ENCODE results near the gene TNFAIP8L2.

The TNFAIP8L2 gene

DNA sequence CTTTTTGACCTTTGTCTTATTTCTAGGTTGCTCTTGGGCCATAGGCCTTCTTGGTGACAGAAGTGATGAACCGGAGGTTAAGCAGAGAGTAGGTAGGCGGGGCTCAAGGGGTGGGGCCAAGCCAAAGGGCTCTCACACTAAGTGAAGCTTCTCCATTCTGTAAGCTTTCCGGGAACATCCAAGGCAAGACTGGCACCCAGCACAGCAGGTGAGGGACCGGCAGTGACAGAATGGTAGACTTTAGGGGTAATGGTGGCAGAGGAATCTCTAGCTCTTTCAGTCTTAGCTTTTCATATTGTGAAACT is at the start of gene TNFAIP8L2:
TNFAIP8L2 (plus strand) TSS at position 135 of the 305 bp plus-strand sequence. CDS start 2,049 bp downstream, outside the sequence.
- DNase-seq (ENCODE audit: low read depth): peak; percentile 71

DNA sequence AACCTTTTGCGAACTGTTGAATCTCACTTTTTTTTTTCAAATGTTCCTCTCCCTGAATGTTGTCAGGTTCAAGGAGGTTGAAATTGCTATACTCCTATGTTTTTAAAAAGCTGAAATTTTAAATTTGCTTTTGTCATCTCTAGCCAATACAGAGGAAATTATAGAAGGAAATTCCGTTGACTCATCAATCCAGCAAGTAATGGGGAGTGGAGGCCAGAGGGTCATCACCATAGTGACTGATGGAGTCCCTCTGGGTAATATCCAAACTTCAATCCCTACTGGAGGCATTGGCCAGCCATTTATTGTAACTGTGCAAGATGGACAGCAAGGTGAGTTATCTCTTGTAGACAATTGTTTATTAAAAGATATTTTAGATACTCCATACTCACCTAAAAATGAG is 49.6 kb upstream of the TNFAIP8L2 start:
- no peak for DNase-seq (ENCODE audit: low read depth)

DNA sequence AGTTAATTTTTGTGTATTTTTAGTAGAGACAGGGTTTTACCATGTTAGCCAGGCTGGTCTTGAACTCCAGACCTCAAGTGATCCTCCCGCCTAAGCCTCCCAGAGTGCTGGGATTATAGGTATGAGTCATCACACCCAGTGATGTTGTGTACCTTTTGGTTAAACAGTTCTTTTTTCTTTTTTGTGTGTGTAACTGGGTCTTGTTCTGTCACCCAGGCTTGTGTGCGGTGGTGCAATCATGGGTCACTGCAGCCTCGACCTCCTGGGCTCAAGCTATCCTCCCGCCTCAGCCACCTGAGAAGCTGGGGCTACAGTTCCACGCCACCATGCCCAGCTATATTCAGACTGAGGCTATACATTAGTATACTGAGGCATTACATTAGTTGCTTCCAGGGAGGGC is 48.1 kb upstream of the TNFAIP8L2 start:
- DNase-seq (ENCODE audit: low read depth): no peak

DNA sequence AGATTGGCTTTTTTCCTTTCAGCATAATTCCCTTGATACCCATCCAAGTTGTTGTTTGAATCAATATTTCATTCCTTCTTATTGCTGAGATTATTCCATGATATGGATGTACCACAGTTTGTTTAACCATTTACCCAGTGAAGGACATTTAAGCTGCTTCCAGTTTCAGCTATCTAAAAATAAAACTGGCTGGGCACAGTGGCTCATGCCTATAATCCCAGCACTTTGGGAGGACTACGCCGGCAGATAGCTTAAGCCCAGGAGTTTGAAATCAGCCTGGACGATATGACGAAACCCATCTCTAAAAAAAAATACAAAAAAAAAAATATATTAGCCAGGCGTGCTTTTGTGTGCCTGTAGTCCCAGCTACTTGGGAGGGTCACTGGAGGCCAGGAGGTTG is 42.6 kb upstream of the TNFAIP8L2 start:
- no peak for DNase-seq (ENCODE audit: low read depth)

DNA sequence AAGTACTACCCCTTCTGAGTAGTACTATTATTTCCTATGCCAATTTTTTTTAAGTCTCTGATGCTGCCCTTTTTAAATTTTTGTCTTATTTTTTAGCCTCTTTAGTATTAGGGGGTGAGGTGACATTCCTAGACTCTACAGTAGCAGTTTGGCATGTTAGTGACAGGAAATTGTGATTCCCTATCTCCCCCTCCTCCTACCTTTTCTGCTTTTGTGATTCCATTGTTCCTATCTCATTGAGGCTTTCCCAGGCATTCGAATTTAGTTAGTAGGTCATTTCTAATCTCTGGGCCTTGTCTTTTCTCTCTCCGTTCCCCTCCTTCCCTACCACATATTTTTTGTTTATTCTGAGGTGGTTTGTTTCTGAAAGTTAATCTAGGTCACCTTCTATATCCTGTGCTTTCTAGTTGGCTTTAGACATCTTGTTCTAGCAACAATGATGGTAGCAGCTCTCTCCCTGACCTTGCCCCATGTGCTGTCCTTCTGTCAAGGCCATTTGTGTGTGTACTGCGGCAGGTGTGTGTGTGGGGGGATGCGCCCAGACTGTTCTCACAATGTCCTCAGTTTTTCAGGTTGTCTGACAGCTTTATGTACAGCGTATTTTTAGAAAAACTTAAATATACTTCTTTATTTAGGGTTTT is 31.6 kb upstream of the TNFAIP8L2 start:
- DNase-seq (ENCODE audit: low read depth): no peak

DNA sequence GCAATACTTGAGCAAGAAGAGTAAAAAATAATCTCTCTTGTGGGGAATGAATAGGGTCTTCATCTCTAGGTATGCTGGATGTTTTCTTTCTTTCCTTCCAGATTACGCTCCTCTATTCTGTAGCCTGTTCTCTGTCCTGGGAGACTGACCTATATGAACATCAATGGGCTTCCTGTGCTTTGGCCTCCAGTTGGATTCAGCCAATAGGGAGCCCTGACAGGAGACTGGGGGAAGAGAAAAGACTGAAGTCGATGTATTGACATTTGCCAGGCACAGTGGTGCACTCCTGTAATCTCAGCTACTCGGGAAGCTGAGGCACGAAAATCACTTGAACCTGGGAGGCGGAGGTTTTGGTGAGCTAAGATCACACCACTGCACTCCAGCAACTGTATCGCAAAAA is 27.6 kb upstream of the TNFAIP8L2 start:
- no peak for DNase-seq (ENCODE audit: low read depth)

DNA sequence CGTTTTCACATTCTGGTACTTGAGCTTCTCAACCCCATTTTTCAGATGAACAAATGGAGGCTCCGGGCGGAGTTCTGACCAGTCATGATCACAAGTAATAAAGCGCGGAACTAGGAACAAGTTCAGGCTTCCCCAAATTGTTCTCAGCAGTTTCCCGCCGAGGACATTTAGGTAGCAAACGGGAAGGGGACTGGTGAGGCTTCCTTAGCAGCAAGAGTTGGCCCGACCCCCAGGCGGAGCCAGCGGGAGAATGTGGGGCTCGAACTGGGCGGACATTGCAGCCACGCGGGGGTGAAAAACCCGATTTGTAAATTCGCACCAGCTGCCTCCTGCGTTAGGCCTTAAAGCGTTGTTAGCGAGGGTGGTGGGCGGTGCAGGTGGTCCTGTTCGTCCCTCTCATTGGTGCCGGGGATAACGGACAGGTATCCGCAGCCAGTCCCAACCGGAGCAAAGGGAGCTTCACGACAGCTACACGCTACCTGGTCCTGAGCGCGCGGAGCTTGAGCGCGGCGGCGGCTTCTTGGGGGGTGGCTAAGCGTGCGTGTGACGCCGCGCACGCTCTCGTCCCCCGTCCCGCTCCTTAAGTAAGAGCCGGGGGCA is 25.4 kb upstream of the TNFAIP8L2 start:
- DNase-seq (ENCODE audit: low read depth): peak; percentile 78

DNA sequence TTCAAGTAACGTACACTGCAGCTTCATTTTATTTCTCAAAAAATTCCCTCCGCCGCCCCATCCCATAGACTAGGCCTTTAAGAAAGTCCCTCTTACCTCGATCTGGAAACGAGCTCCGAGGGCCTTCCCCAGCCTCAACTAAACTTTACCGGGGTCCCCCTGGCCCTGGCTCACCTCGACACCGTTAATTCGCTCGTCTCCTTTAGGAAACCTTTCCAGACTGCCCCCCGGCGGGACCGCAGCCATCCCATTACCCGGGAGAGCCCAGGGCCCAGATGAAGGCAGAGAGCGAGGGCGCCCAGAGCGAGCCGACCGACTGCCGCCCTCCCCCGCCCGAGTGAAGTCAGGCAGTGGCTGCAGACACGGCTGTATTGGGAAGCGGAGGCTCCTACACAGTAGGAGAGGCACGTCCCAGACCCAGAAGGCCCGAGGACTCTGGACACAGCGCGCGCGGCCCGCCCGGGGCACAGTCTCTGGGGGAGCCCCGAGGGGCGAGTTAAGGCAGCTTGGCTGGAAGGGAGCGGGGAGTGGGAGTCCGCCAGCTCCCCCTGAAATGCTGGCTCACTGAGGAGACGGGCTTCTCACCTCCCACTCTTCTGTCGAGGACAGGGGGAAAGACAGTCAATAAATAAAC is 24.6 kb upstream of the TNFAIP8L2 start:
- no peak for DNase-seq (ENCODE audit: low read depth)

DNA sequence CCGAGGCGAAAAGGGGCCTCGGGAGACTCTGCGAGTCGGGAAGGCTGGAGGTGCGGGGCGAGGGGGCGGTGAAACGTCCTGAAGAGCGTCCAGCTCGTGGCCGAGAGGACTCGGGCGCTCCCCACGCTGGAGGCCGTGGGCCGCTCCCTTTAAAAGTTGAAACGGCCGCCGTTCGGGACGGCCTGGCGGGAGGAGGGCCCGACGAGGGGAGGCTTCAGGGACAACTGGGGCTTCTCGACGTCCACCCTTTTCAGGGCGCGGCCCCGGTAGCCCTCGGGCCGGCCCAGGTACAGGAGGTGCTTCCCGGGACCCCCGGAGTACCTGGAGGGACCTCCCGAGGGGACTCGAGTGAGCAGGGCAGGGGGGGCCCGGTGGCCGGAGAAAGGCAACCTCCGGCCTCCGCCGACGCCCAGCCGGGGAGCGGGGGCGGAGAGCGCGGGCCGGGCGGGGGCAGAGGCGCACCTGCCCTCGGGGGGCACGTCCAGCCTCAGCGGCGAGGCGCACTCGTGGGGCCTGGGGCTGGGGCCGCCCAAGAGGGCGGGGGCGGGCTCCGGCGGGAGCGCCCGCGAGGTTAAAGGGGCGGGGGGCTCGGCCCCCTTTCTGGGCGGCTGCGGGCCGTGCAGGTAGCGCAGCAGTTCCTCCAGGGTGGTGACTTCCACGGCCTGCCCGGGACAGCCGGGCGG is 24.0 kb upstream of the TNFAIP8L2 start:
- DNase-seq (ENCODE audit: low read depth): no peak

DNA sequence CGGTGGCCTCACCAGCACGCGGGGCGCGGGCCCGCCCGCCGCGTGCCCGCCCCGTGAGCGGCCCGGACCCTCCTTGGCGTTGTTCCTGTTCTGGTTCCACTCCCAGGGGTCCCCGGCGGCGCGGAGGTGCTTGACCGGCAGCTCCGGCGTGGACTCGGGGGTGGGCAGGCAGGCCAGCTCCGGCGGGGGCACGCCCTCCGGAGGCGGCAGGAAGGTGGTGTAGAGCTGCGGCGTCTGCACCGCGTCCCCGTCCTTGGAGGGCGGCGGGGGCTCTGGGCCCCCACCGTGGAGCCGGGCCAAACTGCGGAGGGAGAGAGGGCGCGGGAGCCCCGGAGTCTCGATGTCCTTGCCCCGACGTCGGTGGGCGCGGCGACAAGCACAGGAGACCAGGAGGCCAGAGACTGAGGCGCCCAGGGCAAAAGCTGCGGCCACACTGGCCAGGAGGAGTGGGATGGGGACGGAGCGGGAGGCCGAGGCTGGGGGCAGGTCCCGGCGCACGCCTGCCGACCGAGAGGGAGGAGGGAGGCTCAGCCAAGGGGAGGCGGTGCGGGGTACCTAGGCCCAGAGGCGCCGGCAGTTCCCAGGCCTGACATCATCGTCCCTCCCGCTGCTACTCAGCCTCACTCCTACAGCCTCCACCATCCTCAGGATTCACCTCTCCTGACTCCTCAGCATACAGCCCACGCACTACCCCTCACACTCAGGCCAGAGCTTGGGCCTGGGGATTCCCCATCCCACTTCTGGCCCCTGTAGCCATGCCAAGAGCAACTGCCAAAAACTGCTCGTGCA is 23.2 kb upstream of the TNFAIP8L2 start:
- no peak for DNase-seq (ENCODE audit: low read depth)

DNA sequence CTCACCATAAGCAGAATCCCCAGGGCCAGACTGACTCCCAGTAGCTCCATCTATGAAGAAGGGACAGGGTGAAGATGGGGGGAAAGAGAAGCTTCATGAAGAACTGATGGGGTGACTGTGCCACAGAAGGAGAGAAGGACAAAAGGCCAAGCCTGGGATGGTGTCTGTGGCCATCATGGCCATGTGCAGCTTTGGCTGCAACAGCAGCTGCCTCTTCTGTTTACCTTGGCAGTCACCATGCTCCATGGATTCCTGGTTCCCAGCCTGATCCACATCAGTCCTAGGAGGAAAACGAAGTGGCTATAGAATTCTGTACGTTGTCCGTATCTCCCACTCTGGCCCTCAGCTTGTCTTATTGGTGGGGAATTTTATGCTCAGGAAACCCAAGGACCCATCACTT is 22.1 kb upstream of the TNFAIP8L2 start:
- no peak for DNase-seq (ENCODE audit: low read depth)

DNA sequence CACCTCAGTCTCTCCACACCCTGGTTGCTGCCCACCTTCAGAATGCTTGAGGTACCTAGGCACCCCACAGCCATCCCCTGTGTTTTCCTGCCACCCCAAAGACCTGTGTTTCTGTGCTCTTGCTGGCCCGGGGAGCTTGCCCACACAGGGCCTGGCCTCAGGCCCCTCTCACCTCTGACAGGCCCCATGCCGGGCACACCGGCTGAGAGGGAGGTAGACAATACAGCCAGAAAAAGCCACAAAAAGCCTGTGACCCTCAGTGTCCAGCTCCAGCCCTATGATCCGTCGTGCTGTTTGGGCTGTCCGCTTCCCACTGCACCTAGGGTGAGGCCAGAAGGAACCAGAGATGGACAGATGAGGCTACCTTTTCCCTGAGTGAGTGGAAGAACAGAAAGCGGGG is 21.5 kb upstream of the TNFAIP8L2 start:
- no peak for DNase-seq (ENCODE audit: low read depth)

DNA sequence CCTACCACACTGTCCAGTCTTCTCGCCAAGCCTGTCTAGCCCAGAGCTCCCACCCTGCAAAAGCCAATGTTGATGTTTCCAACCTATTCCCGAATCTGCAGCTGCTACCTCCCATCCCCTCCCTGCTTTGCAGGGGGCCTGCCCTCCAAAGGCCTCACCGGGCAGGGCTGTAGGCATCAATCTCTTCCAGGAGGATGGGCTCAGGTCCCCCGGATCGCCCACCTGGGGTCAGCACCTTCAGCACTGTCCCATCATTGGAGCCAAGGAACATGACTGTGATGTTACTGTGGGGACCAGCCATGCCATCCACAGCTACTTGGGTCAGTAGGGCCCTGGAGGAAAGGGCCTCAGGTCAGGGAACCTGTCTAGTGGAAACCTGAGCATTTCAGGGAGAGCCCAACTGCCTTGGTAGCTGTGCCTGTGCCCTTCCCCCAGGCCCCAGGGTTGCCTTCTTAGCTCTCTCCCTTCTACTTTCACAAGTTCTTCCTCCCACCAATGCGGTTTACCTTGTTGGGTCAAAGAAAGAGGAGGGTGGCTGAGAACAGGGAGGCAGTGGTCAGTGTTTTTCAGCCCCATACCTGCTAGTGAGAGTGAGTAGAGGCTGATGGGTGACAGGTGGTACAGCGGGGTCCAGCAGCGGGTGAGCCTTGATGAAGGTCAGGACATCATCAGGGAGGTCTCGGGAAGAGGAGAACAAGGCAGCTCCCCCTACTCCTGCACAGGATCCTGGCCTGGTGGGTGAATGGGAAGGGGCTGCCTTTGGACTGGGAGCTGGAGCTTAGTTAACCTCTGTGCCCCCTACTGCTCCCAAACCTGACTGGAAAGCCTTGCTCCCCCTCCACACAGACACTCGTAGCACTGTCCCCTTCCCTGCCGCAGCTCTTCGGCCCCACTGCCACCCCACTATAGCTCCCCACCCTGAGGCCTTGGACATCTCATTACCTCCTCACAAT is 20.7 kb upstream of the TNFAIP8L2 start:
- DNase-seq (ENCODE audit: low read depth): no peak

DNA sequence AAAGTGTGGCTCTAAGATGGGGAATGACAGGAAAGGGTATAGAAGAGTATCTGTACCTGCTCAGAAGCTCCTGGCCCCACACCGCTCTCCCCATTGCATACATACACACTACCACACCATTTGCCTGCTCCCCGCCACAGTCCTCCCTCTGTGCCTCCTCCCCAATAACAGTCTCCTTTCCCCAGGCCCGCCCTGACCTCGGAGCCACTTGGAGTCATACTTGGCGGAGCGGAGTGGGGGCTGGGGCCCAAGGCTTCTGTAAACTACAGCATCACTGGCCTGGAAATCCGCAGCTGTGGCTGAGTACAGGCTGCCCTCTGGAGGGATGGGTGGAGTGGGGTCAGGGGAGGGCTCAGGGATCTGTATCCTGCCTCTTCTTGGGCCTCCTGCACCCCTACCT is 18.7 kb upstream of the TNFAIP8L2 start:
- no peak for DNase-seq (ENCODE audit: low read depth)

DNA sequence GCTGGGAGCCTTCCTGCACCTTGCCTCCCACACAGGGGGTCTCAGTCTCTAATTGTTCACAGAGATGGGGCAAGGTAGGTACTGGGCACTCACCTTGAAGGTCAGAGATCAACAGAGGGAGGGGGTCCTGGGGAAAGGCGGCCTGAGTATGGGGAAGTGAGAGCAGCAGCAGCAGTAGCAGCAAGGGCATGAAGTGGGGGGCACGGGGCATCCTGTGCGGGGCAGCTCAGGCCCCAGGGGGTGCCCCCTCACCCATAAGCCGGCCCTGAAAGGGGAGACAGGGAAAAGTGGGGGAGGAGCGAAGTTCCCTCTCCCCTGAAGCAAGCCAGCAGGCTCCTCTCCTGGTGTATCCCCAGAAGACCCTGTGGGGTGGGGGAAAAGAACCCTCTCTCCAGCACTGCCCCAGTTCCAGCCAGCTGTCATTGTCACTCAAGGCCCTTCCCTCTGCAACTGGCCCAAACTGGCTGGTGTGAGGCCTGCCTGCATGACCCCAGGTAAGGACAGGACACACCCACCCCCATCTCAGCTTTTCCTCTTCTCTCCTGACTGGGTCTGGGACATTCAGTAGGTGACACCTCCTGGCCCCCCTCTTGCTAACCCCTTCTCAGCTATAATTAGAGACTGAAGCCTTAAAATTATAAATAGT is 13.9 kb upstream of the TNFAIP8L2 start:
- DNase-seq (ENCODE audit: low read depth): no peak

DNA sequence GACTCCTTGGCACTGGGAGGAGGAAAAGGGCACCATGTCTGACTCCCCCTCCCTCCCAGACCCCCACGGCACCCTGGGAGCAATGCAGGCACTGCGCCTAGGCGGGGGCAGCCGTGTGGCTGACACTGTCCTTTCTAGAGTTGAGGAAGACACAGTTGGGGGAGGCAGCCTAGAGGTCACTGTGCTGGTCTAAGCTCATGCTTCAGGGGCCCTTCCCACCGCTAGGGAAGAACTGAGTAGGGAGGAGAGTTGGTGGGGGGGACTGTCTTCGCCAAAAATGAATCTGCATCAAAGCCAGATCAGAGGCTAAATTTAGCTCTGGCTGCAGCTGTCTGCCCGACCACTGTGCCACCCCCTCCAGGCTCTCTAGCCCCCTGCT is 13.4 kb upstream of the TNFAIP8L2 start:
- no peak for DNase-seq (ENCODE audit: low read depth)

DNA sequence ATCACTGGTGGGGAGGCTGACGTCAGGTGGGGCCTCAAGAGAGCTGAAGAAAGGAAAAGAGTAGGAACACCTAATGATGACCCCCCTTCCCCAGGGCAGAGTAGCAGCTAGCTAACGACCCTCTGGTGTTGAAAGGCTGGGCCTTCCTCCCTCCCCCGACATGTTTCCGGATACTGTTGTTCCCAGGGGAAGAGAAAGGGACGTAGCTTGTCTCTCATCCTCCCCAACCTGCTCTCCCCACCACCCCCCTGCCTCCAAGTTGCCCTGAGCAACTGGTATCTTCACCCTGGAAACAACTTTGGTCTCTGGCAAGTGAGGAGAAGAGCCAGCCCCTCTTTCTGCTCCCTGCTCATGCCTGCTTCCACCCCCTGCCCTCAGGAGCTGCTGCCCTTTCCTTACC is 12.5 kb upstream of the TNFAIP8L2 start:
- no peak for DNase-seq (ENCODE audit: low read depth)

DNA sequence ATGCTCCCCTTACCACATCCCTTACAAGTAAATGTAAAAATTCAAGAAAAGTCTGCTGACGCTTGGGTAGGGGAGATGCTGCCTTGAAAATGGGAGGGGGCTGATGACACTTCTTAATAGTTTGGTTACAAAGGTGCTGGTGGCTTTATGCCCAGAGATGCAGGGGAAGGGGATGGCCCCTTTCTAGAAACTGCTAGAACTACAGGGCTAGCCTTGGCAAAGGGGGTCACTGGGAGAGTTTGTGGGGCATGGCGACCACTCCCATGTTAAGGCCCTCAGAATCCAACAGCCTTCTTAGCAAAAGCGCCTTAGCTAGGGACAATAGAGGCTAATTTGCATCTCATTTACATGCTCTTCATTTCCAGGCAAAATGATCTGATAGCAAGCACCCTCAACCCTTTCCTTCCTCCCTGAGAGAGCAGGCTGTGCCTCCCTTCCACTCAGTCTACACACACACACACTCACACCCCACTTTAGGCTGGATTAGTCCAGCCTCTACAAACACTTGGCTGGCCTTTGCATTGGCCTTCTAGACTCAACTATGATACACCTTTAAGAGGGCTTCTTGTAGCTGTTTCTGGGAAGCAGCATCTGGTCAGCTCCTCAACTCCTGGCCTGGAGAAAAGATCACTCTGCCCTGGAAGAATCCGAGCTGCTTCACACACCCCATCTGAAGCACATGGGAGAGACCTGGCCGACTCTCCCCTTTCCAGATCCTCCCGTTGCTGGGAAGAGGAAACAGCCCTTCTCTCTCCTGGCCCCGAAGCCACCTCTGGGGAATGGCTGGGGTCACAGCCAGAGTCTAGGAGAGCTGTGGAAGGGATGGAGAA is 11.8 kb upstream of the TNFAIP8L2 start:
- no peak for DNase-seq (ENCODE audit: low read depth)

DNA sequence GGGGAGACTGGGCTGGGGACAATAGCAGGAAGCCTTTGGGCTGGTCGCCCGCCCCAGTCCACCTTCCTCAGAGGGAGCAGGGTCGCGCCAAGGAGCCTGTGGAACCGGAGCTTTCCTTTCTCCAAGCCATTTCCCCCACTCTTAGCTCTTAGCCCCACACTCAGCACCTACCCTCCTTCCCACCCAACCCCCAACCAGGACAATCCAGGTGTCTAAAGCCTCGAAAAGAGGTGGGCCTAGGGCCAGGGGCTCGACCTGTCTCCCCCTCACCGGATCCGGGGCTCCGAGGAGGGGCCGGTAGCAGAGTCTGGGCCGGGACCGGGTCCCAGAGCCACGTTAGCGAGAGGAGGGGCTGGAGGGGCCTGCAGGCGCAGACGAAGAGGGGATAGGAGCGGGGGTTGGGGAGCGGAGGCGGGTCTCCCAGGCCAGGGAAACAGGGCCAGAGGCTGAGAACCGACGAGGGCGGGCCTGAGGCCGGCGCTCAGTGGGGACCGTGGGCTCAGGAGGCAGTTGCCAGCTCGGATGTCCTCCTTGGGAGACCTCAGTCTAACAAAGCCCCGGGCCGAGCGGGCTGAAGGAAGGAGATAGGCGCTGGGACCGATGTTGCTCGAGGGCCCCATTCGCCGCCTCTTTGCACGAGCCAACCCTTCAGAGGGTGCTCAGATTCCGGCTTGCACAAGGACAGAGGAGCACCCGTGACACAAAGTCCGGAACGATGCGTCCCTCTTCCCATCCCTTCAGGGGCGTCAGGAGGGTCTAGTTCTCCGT is 11.0 kb upstream of the TNFAIP8L2 start:
- DNase-seq (ENCODE audit: low read depth): no peak
